GM19328 (cell line): ENCODE measurements around the gene SLC27A2.
A peak's percentile ranks its signal among the peaks of the same experiment; 100 is the strongest.

Experiments
- ATAC-seq: cut with Tn5 transposase; IDR thresholded peaks from one replicate; pipeline ENCODE4 v1.9.1; 2021; ENCODE audit warnings: mild to moderate bottlenecking, moderate library complexity; ENCODE audit not compliant: unreplicated experiment

SLC27A2 gene

DNA sequence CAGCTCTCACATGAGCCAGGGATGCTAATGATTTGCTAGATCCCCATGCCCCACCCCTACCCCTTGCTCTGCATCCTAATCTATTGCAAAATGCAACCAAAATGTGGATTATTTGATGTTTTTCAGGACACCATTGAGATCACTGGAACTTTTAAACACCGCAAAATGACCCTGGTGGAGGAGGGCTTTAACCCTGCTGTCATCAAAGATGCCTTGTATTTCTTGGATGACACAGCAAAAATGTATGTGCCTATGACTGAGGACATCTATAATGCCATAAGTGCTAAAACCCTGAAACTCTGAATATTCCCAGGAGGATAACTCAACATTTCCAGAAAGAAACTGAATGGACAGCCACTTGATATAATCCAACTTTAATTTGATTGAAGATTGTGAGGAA is 53.8 kb downstream of the SLC27A2 start:
- no peak for ATAC-seq

DNA sequence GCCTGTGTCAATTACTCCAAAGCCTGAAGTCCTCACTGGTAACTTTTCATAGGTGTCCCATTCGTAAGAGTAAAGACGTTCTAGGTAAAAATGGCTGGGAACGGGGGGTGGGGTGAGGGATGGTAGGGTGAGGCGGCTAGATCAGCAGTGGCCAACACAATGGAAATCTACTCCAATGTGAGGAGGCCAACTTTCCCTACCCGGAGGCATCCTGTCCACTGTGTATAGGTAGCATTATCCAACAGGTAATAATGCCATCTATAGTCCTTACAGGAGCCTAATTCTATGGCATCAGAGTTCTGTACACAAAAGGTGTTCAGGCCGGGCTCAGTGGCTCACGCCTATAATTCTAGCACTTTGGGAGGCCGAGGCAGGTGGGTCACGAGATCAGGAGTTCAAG is 54.4 kb downstream of the SLC27A2 start:
- ATAC-seq, result no peak

DNA sequence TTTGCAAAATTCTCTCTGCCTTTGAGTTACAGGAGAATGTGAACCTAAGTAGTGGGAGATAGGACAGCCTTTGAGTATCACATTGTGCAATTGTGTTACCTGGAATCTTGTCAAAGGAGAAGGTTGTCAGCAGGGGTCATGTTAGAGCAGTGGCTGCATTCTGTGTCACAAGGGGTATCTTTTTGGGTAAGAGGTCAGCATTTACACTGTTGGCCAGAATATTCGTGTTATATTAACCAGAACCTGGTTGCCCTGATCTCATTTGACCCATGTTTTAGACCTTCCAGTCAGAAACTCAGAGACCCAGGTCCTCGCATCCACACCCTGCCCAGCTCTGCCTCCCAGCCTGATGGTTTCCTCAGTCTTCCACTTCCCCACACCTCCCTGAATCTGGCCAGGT is 56.3 kb downstream of the SLC27A2 start:
- no peak for ATAC-seq

DNA sequence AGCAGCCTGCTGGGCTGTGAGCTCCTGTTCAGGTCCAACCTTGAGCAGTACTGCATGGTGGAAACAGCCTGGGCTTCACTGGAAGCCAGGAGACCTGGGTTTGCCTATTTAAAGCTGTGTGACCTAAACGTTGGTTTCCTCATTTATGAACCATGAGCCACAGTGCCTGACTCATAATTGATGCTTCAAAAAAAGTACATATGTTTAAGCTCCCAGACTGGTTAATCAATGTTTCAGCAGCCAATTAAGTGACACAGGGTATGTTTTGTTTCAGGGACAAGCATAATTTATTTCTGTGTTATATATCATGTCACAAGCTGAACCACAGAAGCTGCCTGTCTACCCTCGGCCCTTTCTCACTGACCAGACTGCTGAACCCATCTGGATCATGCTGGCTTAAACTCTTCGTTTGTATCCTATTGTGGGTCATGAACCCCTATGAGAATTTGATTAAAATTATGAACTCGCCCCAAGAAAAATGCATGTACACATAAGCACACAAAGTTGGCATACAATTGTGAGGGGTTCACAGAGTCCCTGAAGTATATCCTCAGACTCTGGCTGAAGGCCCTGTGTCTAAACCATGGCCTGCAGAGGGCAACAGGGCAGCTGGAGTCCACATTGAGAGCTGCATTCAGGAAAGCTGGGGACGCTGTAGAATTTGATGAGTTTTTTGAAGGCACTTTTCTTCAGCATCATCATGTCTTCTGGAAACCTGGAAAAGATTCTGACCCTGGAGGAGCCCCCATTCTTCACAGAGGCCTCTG is 59.9 kb downstream of the SLC27A2 start:
- no peak for ATAC-seq

DNA sequence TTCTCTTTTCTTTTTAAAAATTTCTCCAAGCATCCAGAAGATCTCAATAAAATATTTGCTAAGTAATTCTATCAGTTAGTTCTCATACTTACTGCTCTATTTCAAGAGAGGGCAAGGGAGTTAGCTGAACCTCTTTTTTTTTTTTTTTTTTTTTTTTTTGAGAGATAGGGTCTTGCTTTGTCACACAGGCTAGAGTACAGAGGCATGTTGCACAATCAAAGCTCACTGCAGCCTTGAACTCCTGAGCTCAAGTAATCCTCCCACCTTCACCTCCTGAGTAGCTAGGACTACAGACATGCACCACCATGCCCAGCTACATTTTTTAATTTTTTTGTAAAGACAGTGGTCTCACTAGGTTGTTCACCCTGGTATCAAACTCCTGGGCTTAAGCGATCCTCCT is 62.2 kb downstream of the SLC27A2 start:
- ATAC-seq, result no peak

DNA sequence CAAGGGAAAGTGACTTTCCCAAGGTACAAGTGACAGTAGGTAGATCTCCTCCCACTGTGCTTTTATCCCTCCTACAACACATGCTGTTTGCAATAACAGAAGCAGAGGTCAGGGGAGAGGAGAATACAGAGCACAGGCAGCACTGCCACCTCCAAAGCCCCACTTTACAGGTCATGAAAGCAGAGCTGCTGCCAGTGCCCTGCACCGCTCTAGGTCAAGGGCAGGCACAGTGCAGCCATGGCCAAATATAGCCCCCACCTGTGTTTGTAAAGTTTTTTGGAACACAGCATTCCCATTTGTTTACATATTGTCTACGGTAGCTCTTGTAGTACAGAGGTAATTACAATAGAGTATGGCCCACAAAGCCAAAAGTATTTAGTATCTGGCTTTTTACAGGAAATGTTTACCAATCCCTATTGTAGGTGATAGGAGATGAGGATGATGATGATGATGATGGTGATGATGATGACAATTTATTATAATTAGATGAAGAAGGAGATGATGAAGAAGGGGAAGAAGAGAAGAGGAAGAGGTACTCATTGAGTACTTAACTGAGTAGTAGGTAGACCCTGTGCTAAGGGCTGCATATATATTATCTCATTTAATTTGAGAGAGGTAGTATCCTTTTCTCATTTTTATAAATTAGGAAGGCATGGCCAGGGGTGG is 63.1 kb downstream of the SLC27A2 start:
- ATAC-seq, result no peak

DNA sequence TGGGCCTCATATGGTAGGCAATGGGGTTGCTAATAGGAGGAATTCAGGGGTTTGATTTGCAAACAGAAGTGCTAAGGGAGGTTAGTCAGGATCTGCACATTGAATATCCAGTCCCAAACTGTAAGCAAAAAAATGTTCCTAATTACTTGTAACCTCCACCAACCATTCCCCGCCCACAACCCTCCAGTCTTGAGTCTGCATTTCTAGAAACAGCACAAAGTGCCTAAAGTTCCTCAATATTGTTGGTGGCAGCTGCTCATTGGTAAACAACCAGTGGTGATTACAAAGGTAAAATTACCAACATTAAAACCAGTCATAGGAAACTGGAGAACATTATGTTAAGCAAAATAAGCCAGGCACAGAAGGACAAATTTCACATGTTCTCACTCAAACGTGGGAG is 64.6 kb downstream of the SLC27A2 start:
- ATAC-seq, result no peak

DNA sequence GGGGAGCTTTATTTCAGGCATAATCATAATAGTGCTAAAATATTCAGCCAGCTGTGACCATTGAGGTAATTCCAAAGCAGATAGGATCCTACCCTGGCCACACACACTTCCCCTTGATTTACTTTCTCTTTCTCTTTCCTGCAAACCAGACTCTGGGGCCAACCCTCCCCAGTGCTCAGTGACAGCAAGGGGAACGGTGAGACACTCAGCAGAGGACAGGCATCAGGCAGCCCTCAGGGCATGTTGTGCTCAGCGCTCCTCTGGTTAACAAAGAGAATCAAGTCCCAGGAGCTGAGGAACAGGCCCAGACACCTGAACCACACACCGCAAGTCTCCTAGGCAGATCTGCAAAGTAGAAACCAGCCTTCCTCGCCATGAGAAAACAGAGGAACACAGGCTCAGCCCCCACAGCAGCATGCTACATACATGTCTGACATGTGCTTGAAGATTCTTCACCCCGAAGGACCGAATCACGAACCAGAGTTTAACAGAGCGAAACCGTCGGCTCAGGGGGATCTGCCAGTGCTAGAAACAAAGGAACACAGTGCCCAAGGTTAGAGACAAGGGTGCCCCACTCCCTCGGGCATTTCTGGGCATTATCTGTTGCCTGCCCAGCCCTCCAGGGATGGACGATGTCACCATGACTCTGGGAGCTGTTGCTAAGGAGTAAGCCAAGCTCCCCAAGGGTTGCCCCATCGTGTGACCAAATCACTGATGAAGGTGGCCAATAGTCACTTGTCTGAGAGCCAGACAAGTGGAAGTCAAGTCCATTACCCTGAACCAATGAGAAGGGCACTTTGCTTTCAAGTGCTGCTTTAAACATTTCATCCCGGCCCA is 66.0 kb downstream of the SLC27A2 start:
- ATAC-seq, result peak; percentile 99

DNA sequence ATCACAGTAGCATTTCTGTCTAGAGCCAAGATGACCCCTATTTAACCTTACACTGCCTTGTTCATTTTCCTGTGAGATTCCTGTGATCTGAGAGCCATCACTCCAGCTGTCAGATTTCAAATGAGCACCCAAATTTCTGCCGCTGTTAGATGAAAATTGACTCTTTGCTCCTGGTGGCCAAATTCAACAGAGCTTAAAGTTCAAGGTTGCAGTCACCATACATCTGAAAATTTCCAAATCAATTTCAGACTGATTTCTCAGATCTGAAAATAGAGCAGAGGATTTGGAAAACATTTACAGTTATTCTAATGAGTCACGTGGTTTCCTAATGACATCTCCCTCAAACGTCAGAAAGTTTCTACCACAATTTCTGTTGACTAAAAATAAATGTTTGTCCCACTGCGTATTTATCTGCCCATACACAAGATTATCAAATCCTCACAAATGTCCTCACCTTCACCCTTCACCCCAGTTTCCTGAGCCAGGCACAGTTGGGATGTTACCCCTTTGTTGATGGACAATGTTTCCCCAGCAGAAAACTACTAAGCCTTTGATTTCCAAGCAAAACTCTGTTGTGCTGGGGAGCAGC is 67.1 kb downstream of the SLC27A2 start:
- no peak for ATAC-seq

DNA sequence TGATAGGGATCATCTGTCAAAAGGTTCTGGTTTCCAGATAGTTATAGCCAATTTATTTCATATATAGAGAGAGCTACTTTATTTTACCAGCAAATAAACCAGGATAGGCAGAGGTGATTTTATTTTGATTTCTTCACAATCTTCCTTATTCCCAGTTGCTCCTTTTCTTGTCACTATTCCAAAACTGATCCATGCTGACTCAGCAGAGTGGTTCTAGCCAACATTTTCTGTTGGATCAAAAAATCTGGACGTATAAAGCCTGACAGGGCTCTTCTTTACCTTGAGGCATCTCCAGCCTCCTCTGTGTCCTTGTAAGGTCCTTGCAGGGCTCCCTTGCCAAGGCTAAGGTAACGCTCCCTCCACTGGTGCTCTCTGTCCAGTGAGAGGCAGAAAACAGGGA is 67.7 kb downstream of the SLC27A2 start:
- no peak for ATAC-seq

DNA sequence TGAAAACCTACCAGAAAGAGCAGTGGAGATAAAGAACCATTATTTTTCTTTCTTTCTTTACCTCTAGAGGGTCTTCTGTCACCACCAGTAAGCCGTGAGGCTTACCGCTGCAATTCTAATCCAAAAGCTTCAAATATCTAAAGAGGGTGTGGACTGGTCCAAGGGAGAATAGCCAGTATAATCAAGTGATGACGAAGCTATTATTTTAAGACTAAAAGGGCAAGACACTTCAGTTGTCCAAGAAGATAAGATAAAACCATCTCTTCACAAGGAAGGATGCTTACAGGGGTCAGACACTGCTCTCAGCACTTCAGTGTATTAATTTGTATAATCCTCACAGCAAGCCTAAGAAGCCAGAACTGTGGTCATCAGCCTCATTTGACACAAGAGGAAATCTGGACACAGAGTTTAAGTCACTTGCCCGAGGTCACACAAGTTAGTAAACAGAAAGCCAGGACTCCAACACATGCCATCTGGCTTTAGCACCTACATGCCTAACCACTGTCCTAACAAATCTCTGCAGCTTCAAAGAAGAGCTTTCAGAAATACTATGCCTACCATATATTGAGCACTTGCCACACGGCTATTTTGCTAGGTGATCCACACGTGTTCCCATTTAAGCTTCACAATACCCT is 68.9 kb downstream of the SLC27A2 start:
- ATAC-seq, result no peak

DNA sequence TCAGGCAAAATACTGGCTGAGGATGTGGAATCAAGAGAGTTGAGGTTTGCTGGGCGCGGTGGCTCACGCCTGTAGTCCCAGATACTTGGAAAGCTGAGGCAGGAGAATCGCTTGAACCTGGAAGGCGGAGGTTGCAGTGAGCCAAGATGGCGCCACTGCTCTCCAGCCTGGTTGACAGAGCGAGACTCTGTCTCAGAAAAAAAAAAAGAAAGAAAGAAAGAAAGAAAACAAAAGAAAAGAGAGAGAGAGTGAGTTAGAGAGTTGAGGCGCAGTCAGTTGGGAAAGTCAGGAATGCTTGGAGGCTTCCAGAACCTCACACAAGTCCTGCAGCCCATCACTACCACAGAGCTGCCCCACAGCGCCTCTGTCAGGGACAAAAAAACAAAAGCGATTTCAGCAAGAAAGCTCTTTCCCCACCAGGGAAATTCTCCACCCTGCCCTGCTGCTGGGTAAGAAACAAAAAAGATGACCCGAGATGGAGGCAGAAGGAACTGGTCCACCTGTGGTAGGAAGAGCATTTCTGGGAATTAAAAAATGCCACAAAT is 69.7 kb downstream of the SLC27A2 start:
- ATAC-seq, result no peak

DNA sequence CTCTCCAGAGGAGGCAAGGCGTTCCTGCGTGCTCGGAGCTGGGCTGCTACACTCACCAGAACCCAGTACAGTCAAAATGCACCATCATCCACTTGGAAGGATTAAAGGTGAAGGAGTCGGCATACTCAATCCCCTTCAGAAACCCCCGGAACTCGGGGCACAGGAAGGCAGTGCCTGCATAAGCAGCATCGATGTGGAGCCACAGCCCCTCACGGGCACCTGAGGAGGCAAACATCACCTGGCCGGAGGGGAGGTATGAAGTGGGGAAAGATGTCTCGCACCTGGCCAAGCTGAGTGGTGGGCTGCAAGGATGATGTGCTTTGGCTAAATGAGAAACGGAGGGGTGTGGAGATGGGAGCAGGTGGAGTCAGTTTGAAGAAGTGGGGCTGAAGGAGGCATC is 70.6 kb downstream of the SLC27A2 start:
- no peak for ATAC-seq

DNA sequence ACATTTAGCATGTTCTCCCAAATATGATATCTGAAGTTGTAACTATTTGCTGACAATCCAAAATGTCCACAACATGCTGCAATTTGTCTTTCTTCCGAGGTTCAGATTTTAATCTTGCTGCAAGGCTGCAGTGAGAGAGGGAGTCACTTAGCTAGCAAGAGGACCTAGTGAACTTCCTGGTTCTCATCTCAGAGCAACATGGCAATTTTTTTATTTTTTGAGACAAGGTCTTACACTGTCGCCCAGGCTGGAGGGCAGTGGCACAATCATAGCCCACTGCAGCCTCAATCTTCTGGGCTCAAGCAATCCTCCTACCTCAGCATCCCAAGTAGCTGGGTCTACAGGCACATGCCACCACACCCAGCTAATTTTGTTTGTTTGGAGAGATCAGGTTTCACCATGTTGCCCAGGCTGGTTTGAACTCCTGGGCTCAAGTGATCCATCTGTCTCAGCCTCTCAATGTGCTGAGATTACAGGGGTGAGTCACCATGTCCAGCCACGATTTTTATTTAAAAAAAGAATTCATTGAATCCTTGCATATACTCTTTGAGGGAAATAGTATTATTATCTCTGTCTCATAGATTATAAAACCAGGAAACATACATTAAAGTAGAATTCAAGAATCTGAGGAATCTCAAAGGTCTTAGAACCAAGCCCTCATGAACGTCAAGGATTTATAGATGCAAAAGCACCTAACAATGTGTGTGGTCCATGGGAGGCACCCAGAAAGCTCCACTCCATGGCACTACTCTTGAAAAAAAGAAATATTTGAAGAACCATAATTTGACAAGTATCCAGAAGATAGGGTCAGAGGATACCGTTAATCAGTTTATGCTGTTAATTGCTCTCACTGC is 74.4 kb downstream of the SLC27A2 start:
- ATAC-seq, result no peak

DNA sequence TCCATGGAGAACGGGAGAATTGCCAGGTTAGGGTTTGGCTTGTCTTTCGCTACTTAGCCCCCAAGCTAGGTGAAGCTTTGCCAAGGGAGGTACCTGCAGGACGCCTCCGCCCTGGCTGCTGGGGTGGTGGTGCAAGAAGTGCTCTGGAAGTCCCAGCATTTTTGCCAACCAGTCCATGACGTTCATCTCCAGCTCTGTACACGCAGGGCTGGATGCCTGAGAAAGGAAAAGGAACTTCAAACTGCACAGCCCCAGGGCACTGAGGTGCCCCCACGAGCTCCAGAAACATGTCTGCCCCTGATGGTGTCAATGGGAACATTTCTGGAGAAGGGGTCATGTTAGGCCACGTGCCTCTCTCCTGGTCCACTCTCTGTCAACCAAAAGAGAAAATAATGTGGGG is 75.3 kb downstream of the SLC27A2 start:
- no peak for ATAC-seq

DNA sequence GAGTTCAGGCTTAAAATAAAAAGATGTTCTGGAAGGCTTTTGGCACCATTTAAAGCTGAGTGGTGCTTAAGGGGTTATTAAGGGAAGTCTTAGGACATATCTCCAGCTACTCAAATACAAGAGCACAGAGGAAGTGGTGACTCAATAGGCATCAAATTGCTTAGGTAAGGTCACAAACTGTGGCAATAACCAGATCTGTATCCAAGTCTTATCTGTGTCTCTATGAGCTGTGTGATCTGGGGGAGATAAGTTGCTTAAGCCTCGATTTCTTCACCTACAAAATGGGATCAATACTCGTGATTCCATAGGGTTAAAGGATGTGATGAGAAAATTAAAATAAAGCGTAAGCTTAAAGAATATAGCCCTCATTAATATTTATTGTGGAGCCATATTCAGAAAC is 75.9 kb downstream of the SLC27A2 start:
- no peak for ATAC-seq

DNA sequence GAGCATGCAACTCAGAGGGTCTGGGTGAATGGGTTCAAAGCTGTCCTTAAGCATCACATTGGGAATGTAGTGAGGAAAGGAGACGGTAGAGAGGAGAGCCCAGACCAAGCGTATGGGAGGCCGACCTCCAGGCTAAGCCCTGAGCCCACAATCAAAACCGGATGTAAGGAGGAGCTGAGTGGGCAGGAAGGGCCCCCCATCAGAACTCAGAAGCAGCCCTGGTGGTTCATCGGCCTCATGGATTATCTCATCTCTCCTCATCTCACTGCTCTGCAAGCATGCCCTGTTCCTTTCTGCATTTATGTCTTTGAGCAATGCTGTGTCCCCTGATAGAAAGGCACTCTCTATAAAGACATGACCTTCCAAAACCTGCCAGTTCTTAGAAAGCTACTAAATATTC is 77.3 kb downstream of the SLC27A2 start:
- ATAC-seq, result no peak

DNA sequence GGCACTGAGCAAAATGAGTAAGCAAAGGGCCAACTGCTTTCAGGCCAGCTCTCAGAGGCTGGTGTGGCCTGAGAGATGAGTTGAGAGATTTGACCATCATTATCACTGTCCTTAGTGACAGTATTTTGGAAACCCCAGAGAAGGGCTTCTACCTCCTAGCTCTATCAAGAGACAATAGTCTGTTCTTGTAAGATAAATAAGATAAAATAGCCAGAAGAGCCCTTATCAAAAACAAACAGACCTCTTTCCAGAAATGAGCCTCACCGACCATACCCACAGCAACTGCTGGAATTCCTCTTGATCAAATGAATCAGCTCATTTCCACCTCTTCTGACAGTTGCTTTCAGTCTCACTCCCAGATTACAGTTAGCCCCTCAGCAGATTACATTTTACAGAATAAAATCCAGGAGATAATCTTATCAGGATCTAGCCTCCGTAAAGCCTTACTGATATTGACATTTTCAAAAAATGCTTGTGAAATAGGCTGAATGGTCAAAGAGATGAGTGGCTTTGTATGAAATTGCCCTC is 79.0 kb downstream of the SLC27A2 start:
- peak; percentile 34 for ATAC-seq

DNA sequence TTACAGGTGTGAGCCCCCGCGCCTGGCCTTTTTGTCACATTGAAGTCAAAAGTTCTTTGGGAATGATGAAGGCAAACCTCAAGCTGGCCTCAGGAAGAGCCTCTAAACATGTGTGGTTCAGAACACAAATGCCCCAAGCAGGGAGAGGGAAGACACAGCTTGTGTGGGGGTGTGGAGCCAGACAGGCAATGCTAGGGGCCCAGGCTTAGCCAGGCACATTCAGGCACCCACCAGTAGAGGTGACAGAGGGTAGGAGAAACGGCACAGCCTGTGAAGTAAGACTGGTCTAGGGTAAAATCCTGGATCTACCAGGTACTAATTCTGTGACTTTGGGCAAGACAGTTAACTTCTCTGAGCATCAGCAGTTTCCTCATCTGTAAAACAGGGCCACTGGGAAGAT is 80.0 kb downstream of the SLC27A2 start:
- no peak for ATAC-seq

DNA sequence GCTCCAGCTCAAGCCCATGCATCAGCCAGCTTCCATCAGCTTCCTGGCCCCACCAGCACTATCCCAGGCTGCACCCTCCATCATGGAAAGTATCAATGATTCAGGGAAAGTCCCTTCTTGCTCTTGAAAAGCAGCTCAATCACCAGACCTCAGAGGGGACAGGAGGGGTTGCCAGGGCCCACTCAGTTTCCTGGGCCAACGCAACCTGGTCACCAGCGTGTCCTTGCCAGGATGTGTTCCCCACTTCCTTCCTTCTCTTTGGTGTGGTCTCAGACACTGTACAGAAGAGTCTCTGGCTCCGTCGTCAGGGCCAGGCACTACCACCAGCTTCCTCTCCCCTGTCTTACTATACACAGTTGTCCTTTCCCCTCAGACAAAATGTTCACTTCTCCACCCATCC is 80.5 kb downstream of the SLC27A2 start:
- ATAC-seq, result no peak
